ENCODE data around the gene GRK5.

DNA sequence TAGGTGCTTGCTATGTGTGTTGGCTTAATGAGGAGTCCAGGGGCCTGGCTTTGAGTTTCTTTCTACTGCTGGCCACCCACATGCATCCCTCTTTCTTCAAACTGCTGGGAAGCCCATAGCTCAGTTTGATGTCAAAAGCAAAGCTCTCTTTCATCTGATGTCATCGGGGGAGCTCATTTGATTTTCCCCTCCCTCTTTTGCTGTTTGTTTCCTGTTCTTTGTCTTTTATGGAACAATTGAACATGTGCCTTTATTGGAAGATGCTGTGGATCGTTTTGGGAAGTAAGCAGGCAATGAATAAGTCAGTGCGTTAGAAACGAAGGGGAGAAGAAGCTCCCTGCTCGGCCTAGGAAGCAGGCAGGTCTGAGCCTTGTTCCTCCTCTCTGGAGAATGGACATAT is 140.7 kb downstream of the GRK5 start:
- TF ChIP-seq POLR2A (IDR thresholded peaks at IDR 0.05) (no peak), POLR2AphosphoS5 (IDR thresholded peaks at IDR 0.05) (no peak), EP300 (IDR thresholded peaks at IDR 0.05; ENCODE audit: low read depth) (no peak)
- TF ChIP-seq, protein P1, sequence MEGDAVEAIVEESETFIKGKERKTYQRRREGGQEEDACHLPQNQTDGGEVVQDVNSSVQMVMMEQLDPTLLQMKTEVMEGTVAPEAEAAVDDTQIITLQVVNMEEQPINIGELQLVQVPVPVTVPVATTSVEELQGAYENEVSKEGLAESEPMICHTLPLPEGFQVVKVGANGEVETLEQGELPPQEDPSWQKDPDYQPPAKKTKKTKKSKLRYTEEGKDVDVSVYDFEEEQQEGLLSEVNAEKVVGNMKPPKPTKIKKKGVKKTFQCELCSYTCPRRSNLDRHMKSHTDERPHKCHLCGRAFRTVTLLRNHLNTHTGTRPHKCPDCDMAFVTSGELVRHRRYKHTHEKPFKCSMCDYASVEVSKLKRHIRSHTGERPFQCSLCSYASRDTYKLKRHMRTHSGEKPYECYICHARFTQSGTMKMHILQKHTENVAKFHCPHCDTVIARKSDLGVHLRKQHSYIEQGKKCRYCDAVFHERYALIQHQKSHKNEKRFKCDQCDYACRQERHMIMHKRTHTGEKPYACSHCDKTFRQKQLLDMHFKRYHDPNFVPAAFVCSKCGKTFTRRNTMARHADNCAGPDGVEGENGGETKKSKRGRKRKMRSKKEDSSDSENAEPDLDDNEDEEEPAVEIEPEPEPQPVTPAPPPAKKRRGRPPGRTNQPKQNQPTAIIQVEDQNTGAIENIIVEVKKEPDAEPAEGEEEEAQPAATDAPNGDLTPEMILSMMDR (IDR thresholded peaks at IDR 0.05) = no peak
